Gastrocnemius medialis (tissue), 4 donors: ENCODE results near the gene CPEB3. TPM values are rescaled to one million over a fixed set of nuclear protein-coding genes. Genes with fewer than 3 reads are reported as not detected.

Experiments
- ATAC-seq, 2 donors: fragments of 150-250 bp; one replicate each; pipeline ENCODE4 v1.9.1; 2016
- DNase-seq, 2 donors: peaks; one replicate each; pipeline ENCODE4 v3.0.0-alpha.2; 2019
- H3K27ac ChIP-seq, 4 donors: fragments of 200-600 bp; sonication (generic); 1 replicate in 1 of 4; 2 replicates in 3 of 4; pipeline ENCODE4 v1.5.1; 2016 to 2018; ENCODE audit warnings: mild to moderate bottlenecking in 2 of 4, moderate library complexity in 1 of 4
- H3K27me3 ChIP-seq, 3 donors: fragments of 200-600 bp; sonication (generic) in 2 of 3; 1 replicate in 1 of 3; 2 replicates in 2 of 3; pipeline versions ENCODE4 v1.5.1 to v1.6.0; 2016 to 2019; ENCODE audit warnings: mild to moderate bottlenecking in 1 of 3, moderate library complexity in 1 of 3
- H3K36me3 ChIP-seq, 2 donors: fragments of 200-600 bp; sonication (generic) in 1 of 2; one replicate each; pipeline ENCODE4 v1.5.1; 2017 to 2018
- H3K4me1 ChIP-seq, 2 donors: fragments of 200-600 bp; sonication (generic) in 1 of 2; one replicate each; pipeline ENCODE4 v1.5.1; 2016 to 2017; ENCODE audit warnings: mild to moderate bottlenecking in 2 of 2
- H3K4me3 ChIP-seq, 4 donors: fragments of 200-600 bp; sonication (generic) in 3 of 4; 1 replicate in 1 of 4; 2 replicates in 3 of 4; pipeline ENCODE4 v1.5.1; 2016 to 2019; ENCODE audit warnings: mild to moderate bottlenecking in 2 of 4
- H3K9me3 ChIP-seq, 3 donors: fragments of 200-600 bp; sonication (generic) in 2 of 3; 1 replicate in 1 of 3; 2 replicates in 2 of 3; pipeline ENCODE4 v1.5.1; 2016 to 2019
- CTCF ChIP-seq, 5 experiments: fragments of 450-650 bp in 3 of 5; fragments of 200-600 bp in 2 of 5; sonication (generic) in 2 of 5; IDR thresholded peaks in 4 of 5; conservative IDR thresholded peaks in 1 of 5; 1 replicate in 4 of 5; 2 replicates in 1 of 5; pipeline ENCODE4 v1.5.1; 2016 to 2019; ENCODE audit warnings: antibody characterized with exemption in 5 of 5, mild to moderate bottlenecking in 3 of 5, moderate library complexity in 3 of 5
- POLR2A ChIP-seq, 2 donors: fragments of 450-650 bp; IDR thresholded peaks; one replicate each; pipeline ENCODE4 v1.6.1; 2017; ENCODE audit warnings: antibody characterized with exemption in 2 of 2, mild to moderate bottlenecking in 2 of 2, moderate library complexity in 2 of 2
- in situ Hi-C, 4 donors: fragments of 200-750 bp; cut with MboI; loops; one replicate each; pipeline versions ENCODE4 v1.15.0 to v1.8.0; 2017; ENCODE audit warnings: low sequenced_read_pairs in 4 of 4
- intact Hi-C: fragments of 100-400 bp; cut with DNase I; formaldehyde crosslinking; loops from one replicate; pipeline ENCODE4 v1.15.1; 2023; ENCODE audit warnings: low total_unique reads
- total RNA-seq, 4 donors: library from RNA; depleted of rRNA; stranded (reverse); fragments of >200 nt; gene quantifications; one replicate each; pipeline versions ENCODE4 v1.1.0 to v1.2.3, GENCODE V29; 2016

CPEB3 gene
- total RNA-seq, 4 donors from 2014 or later: 14.5 to 22.5 (median 18.0) TPM

DNA sequence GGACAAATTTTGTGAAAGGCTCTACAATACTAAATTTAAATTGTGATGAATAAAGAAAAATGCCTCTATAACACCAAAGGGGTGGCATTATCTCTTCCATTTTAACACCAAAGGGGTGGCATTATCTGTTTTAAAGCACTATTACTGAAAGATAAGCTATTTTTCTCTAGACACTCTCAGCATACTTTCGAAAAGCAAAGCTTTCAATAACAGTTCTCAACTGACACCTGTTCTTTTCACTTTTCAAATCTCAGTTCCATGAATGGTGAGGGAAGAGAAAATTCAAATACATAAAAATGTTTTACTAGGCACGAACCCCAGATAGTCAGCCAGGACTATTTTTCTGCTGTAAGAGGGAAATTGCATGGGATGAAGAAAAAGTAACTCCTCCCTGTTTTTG is 103.8 kb downstream of the CPEB3 start:
- Histone ChIP-seq H3K9me3 (no peaks in the 10 kb centered on the region), H3K36me3 (no peaks in the 10 kb centered on the region), H3K4me3 (no peak overlapping the region), H3K4me1 (peaks cover 12 to 16% of the 10 kb centered on the region in 2 donors), H3K27ac (peak overlapping the region in 1 of 4 donors; percentile 77), H3K27me3 (no peaks in the 10 kb centered on the region)
- in situ Hi-C loops (no loop called here), intact Hi-C loops (no loop called here)
- DNase-seq (no peak), ATAC-seq (no peak)
- TF ChIP-seq CTCF (IDR thresholded peaks at IDR 0.05 in 4 of 5, conservative IDR thresholded peaks at IDR 0.05 in 1 of 5) (no peak), POLR2A (IDR thresholded peaks at IDR 0.05) (no peak)

DNA sequence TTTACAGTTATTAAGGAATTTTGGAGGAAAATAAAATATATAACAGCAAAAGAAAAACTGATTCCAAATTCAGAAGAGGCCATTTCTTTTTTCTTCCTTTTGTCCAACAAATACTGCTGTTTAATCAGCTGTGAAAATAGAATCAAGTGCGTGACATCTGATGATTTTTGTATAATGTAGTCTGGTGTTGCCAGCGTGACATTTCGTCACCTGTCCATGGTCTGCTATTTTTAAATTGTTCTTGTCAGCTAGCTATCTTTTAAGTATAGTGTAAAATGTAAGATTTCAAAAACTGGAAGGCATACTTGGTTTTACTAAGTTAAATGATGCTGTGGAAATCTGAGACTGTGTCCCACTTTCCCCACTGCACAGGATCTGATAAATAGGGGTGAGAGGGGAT is 105.9 kb downstream of the CPEB3 start:
- peaks cover 22 to 25% of the 10 kb centered on the region in 2 donors for H3K4me1 ChIP-seq
- no peaks in the 10 kb centered on the region for H3K9me3 ChIP-seq
- in situ Hi-C loops (no loop called here), intact Hi-C loops (no loop called here)
- DNase-seq (peak in 1 of 2 donors; percentile 22), ATAC-seq (peak; percentile 66 to 70)
- TF ChIP-seq POLR2A (IDR thresholded peaks at IDR 0.05): no peak
- TF ChIP-seq CTCF (IDR thresholded peaks at IDR 0.05 in 4 of 5, conservative IDR thresholded peaks at IDR 0.05 in 1 of 5): no peak
- H3K27me3 ChIP-seq: no peaks in the 10 kb centered on the region
- peak overlapping the region; percentile 54 to 77 (median 66) for H3K27ac ChIP-seq
- H3K36me3 ChIP-seq: no peaks in the 10 kb centered on the region
- peak overlapping the region in 2 of 4 donors; percentile 5 to 8 for H3K4me3 ChIP-seq

GRCh38 chr10:92183199-92183598 is 107.7 kb downstream of the CPEB3 start:
- DNase-seq: no peak
- H3K27ac ChIP-seq: peak overlapping the region in 2 of 4 donors; percentile 72 to 77
- no peaks in the 10 kb centered on the region for H3K27me3 ChIP-seq
- no peak for ATAC-seq
- no peaks in the 10 kb centered on the region for H3K9me3 ChIP-seq
- no peaks in the 10 kb centered on the region for H3K36me3 ChIP-seq
- peaks cover 22 to 25% of the 10 kb centered on the region in 2 donors for H3K4me1 ChIP-seq
- intact Hi-C loops: no loop called here
- TF ChIP-seq POLR2A (IDR thresholded peaks at IDR 0.05): no peak
- TF ChIP-seq CTCF (IDR thresholded peaks at IDR 0.05 in 4 of 5, conservative IDR thresholded peaks at IDR 0.05 in 1 of 5): no peak
- H3K4me3 ChIP-seq: no peak overlapping the region
- in situ Hi-C loops: no loop called here

- Histone ChIP-seq H3K27ac (peak overlapping the region in 3 of 4 donors; percentile 10 to 44 (median 22)), H3K4me1 (peaks cover 22 to 25% of the 10 kb centered on the region in 2 donors), H3K9me3 (no peaks in the 10 kb centered on the region), H3K27me3 (no peaks in the 10 kb centered on the region), H3K4me3 (no peak overlapping the region), H3K36me3 (no peaks in the 10 kb centered on the region)
- in situ Hi-C loops: no loop called here
- intact Hi-C loops: no loop called here
- no peak for DNase-seq
- ATAC-seq: peak in 1 of 2 donors; percentile 58
- TF ChIP-seq CTCF (IDR thresholded peaks at IDR 0.05 in 4 of 5, conservative IDR thresholded peaks at IDR 0.05 in 1 of 5): peak in 2 of 5 experiments; percentile 7 to 29
- no peak for TF ChIP-seq POLR2A (IDR thresholded peaks at IDR 0.05)
Measured at GRCh38 chr10:92181575-92181974, 109.3 kb downstream of the CPEB3 start.

DNA sequence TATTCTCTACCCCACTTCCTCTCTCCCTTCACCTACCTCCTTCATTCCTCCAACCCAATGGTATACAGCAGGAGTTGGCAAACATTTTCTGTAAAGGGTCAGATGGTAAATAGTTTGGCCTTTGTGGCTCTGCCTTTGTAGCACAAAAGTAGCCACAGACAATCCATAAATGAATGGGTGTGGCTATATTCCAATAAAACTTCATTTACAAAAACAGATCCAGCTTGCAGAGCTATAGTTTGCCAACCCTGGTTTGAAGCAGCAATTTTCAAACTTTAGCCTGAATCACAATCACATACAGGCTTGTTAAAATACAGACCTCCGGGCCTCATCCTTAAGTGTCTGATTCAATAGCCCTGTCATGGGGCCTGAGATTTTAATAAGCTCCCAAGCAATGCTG is 110.5 kb downstream of the CPEB3 start:
- no peaks in the 10 kb centered on the region for H3K36me3 ChIP-seq
- ATAC-seq: no peak

More for the DNA sequence above, 110.5 kb downstream of the CPEB3 start:
- in situ Hi-C loops (no loop called here), intact Hi-C loops (no loop called here)
- DNase-seq: no peak
- H3K4me3 ChIP-seq: no peak overlapping the region
- H3K27ac ChIP-seq: peak overlapping the region in 1 of 4 donors; percentile 7
- H3K4me1 ChIP-seq: peaks cover 20 to 21% of the 10 kb centered on the region in 2 donors
- TF ChIP-seq POLR2A (IDR thresholded peaks at IDR 0.05): no peak
- TF ChIP-seq CTCF (IDR thresholded peaks at IDR 0.05 in 4 of 5, conservative IDR thresholded peaks at IDR 0.05 in 1 of 5): no peak
- H3K9me3 ChIP-seq: no peaks in the 10 kb centered on the region
- no peaks in the 10 kb centered on the region for H3K27me3 ChIP-seq
